ENCODE results near the gene USP47. TPM values are rescaled to one million over a fixed set of nuclear protein-coding genes. Genes with fewer than 3 reads are reported as not detected.

Gene USP47
- total RNA-seq, 1 donor from 2014 or later: 142 TPM

- DNase-seq (ENCODE audit: low spot score): no peak
Measured at GRCh38 chr11:11866203-11866602, 24.4 kb downstream of the USP47 start.

GRCh38 chr11:11867720-11868119 lies 25.9 kb downstream of the USP47 start:
- DNase-seq (ENCODE audit: low spot score): no peak

GRCh38 chr11:11871991-11872401 lies 30.2 kb downstream of the USP47 start:
- no peak for DNase-seq (ENCODE audit: low spot score)

GRCh38 chr11:11876458-11876857 lies 34.7 kb downstream of the USP47 start:
- no peak for DNase-seq (ENCODE audit: low spot score)

- no peak for DNase-seq (ENCODE audit: low spot score)
Measured at GRCh38 chr11:11880179-11880578, 38.4 kb downstream of the USP47 start.

GRCh38 chr11:11882539-11882938 lies 40.8 kb downstream of the USP47 start:
- DNase-seq (ENCODE audit: low spot score): no peak

- no peak for DNase-seq (ENCODE audit: low spot score)
Measured at GRCh38 chr11:11884351-11884750, 42.6 kb downstream of the USP47 start.

- no peak for DNase-seq (ENCODE audit: low spot score)
Measured at GRCh38 chr11:11884774-11885481, 43.2 kb downstream of the USP47 start.

GRCh38 chr11:11894486-11894885 lies 52.7 kb downstream of the USP47 start:
- DNase-seq (ENCODE audit: low spot score): no peak

GRCh38 chr11:11895672-11896071 lies 53.9 kb downstream of the USP47 start:
- peak; percentile 9 for DNase-seq (ENCODE audit: low spot score)

GRCh38 chr11:11898648-11899047 lies 56.9 kb downstream of the USP47 start:
- no peak for DNase-seq (ENCODE audit: low spot score)

- DNase-seq (ENCODE audit: low spot score): no peak
Measured at GRCh38 chr11:11899401-11899800, 57.6 kb downstream of the USP47 start.

- DNase-seq (ENCODE audit: low spot score): no peak
Measured at GRCh38 chr11:11901929-11902328, 60.2 kb downstream of the USP47 start.

- DNase-seq (ENCODE audit: low spot score): no peak
Measured at GRCh38 chr11:11909727-11910126, 68.0 kb downstream of the USP47 start.

GRCh38 chr11:11910541-11910940 lies 68.8 kb downstream of the USP47 start:
- DNase-seq (ENCODE audit: low spot score): no peak

GRCh38 chr11:11913395-11913794 lies 71.6 kb downstream of the USP47 start:
- no peak for DNase-seq (ENCODE audit: low spot score)

GRCh38 chr11:11915625-11916024 lies 73.9 kb downstream of the USP47 start:
- no peak for DNase-seq (ENCODE audit: low spot score)

GRCh38 chr11:11916981-11917399 lies 75.2 kb downstream of the USP47 start:
- DNase-seq (ENCODE audit: low spot score): peak; percentile 15

- no peak for DNase-seq (ENCODE audit: low spot score)
Measured at GRCh38 chr11:11923828-11924227, 82.1 kb downstream of the USP47 start.

GRCh38 chr11:11929920-11930319 lies 88.1 kb downstream of the USP47 start:
- no peak for DNase-seq (ENCODE audit: low spot score)

GRCh38 chr11:11931461-11932055 lies 89.8 kb downstream of the USP47 start:
- peak; percentile 38 for DNase-seq (ENCODE audit: low spot score)

- DNase-seq (ENCODE audit: low spot score): no peak
Measured at GRCh38 chr11:11935536-11935935, 93.8 kb downstream of the USP47 start.

GRCh38 chr11:11937433-11937832 lies 95.7 kb downstream of the USP47 start:
- no peak for DNase-seq (ENCODE audit: low spot score)
